ENCODE data around the gene KRT32. TPM values are rescaled to one million over a fixed set of nuclear protein-coding genes. Genes with fewer than 3 reads are reported as not detected.

Gene KRT32
- total RNA-seq, 1 donor from 2014 or later: not detected

DNA sequence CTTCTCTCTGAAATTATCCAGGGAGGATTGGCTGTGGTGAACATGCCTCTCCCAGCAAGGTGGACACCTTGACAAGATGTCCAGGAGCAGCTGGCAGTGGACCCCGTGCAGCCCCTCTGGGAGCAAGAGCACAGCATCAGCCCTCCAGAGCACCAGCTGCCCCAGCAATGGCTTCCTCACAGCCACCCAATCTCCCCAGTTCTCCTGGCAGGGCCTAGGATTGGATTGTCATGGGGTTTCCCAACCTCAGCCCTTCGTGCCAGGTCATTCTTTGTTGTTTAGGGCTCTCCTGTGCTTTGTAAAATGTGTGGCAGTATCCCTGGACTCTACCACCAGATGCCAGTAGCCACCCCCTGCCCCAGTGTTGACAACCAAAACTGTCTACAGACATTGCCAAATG, 24.3 kb upstream of the KRT32 start:
- Mint-ChIP-seq H3K36me3 (ENCODE audit: low read depth) (no peaks in the 10 kb centered on the region), H3K27me3 (ENCODE audit: low read depth) (peaks cover under 1% of the 10 kb centered on the region), H3K4me1 (ENCODE audit: low read depth) (peaks cover 22% of the 10 kb centered on the region), H3K4me3 (ENCODE audit: unreplicated experiment) (no peak overlapping the region), H3K27ac (ENCODE audit: unreplicated experiment) (no peak overlapping the region), H3K9me3 (ENCODE audit: low read depth) (no peaks in the 10 kb centered on the region)
- peak; percentile 56 for DNase-seq (ENCODE audit: low spot score)
- TF ChIP-seq, protein P1, sequence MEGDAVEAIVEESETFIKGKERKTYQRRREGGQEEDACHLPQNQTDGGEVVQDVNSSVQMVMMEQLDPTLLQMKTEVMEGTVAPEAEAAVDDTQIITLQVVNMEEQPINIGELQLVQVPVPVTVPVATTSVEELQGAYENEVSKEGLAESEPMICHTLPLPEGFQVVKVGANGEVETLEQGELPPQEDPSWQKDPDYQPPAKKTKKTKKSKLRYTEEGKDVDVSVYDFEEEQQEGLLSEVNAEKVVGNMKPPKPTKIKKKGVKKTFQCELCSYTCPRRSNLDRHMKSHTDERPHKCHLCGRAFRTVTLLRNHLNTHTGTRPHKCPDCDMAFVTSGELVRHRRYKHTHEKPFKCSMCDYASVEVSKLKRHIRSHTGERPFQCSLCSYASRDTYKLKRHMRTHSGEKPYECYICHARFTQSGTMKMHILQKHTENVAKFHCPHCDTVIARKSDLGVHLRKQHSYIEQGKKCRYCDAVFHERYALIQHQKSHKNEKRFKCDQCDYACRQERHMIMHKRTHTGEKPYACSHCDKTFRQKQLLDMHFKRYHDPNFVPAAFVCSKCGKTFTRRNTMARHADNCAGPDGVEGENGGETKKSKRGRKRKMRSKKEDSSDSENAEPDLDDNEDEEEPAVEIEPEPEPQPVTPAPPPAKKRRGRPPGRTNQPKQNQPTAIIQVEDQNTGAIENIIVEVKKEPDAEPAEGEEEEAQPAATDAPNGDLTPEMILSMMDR (IDR thresholded peaks at IDR 0.05): no peak

DNA sequence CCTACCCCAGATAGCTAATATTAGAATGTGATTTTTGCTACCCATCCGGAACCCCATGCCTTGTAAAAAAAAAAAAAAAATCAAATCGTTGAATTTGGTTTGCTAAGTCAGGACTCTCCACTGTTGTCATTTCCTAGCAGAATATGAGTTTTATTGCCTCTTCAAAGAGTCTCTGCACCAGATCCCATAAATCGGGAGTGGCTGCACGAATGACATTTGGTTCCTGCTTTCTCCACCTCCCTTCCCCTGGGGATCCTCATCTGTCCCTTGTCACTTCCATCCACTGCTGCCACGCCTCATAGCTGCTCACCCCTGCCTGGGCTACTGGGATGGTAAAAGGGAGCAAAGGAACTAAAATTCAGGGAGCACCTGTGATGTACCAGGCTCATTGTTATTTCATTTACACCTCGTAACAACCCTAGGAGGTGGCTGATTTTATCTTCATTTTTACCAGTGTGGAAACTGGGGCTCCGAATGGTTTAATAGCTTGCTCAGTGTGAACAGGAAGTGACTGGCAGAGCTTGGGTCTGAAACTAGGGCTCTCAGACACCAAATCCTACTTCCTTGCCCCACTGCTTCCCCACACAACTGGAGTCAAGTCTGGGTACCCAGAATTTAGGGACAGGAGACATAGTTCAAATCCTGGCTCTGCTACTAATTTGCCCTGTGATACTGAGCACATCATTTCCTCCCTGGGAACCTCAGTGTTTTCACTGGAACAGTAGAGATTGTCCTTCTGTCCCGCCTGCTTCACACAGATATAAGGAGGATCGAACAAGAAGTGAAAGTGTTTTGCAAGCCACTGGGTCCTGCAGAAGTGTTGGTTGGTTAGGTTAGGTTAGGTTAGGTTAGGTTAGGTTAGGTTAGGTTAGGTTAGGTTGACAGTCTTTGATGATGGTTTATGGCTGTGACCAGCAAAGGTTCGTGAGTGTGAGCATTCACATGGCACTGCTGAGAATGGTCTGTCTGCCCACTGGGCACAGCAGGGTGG, 23.1 kb upstream of the KRT32 start:
- Mint-ChIP-seq H3K27ac (ENCODE audit: unreplicated experiment) (no peak overlapping the region), H3K27me3 (ENCODE audit: low read depth) (peaks cover 3% of the 10 kb centered on the region), H3K9me3 (ENCODE audit: low read depth) (no peaks in the 10 kb centered on the region), H3K4me3 (ENCODE audit: unreplicated experiment) (no peak overlapping the region), H3K36me3 (ENCODE audit: low read depth) (no peaks in the 10 kb centered on the region), H3K4me1 (ENCODE audit: low read depth) (peaks cover 20% of the 10 kb centered on the region)
- TF ChIP-seq, protein P1 (IDR thresholded peaks at IDR 0.05): no peak
- DNase-seq (ENCODE audit: low spot score): peak; percentile 26

- Mint-ChIP-seq H3K9me3 (ENCODE audit: low read depth) (no peaks in the 10 kb centered on the region), H3K4me3 (ENCODE audit: unreplicated experiment) (no peak within 1 kb of the TSS), H3K4me1 (ENCODE audit: low read depth) (peaks cover 16% of the 10 kb centered on the region), H3K27me3 (ENCODE audit: low read depth) (peaks cover 3% of the 10 kb centered on the region), H3K27ac (ENCODE audit: unreplicated experiment) (no peak within 1 kb of the TSS), H3K36me3 (ENCODE audit: low read depth) (no peaks in the 10 kb centered on the region)
- TF ChIP-seq, protein P1 (IDR thresholded peaks at IDR 0.05): no peak
- DNase-seq (ENCODE audit: low spot score): peak; percentile 77
These were observed 22.3 kb upstream of the KRT32 start, which contains the start of gene KRT36 for GRCh38 chr17:41489531-41489930. Gene KRT36 (minus strand): TSS chr17:41489910. CDS start chr17:41489864, 46 bp downstream.

DNA sequence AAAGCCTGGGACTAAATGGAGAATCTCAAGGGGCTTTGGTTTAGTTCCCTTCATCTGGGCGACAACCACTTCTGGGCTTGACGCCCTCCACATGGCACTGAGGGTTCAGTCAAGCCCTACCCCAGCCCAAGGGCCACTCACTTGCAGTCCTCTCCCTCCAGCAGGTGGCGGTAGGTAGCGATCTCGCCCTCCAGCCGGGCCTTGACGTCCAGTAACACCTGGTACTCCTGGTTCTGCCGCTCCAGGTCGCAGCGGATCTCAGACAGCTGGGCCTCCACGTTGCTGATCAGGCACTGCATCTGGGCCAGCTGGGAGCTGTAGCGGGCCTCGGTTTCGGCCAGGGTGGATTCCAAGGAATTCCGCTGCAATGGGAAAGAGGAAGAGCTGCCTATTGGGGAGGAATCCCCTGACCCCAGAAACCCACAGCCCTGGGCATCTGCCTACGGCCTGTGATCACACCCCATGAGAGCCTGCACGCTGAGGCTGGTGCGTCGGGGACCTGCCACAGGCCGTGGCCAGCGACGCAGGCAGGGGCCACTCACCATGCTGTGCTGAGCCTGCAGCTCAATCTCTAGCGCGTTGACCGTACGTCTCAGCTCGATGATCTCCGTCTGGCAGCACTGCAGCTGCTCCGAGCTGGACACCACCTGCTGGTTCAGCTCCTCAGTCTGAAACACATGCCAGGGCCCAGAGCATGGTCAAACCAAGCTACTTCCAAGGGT, 19.8 kb upstream of the KRT32 start:
- no peaks in the 10 kb centered on the region for H3K36me3 Mint-ChIP-seq (ENCODE audit: low read depth)
- no peak overlapping the region for H3K4me3 Mint-ChIP-seq (ENCODE audit: unreplicated experiment)
- peak; percentile 64 for DNase-seq (ENCODE audit: low spot score)
- H3K9me3 Mint-ChIP-seq (ENCODE audit: low read depth): no peaks in the 10 kb centered on the region
- TF ChIP-seq, protein P1 (IDR thresholded peaks at IDR 0.05): peak; percentile 52
- no peak overlapping the region for H3K27ac Mint-ChIP-seq (ENCODE audit: unreplicated experiment)
- peaks cover 10% of the 10 kb centered on the region for H3K27me3 Mint-ChIP-seq (ENCODE audit: low read depth)
- H3K4me1 Mint-ChIP-seq (ENCODE audit: low read depth): no peaks in the 10 kb centered on the region

DNA sequence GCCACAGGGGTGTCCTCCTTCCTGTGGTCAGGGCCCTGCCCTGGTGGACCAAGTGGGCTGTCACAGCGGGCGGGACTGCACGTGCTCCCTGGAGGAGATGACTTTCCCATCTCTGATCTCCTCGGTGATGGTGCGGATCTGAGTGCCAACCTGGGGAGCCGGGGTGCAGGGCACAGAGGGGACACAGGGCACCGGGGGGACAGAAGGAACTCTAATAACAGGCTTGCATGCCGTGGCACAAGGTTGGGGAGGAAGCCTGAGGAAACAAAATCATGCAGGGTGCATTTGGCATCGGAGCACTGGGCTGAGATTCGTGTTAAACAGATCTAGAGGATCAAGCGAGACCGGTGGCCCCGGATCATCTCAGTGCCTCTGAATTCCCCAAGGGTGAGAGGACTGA, 19.1 kb upstream of the KRT32 start:
- Mint-ChIP-seq H3K4me3 (ENCODE audit: unreplicated experiment) (no peak overlapping the region), H3K27me3 (ENCODE audit: low read depth) (peaks cover 10% of the 10 kb centered on the region), H3K9me3 (ENCODE audit: low read depth) (no peaks in the 10 kb centered on the region), H3K36me3 (ENCODE audit: low read depth) (no peaks in the 10 kb centered on the region), H3K27ac (ENCODE audit: unreplicated experiment) (no peak overlapping the region), H3K4me1 (ENCODE audit: low read depth) (no peaks in the 10 kb centered on the region)
- no peak for DNase-seq (ENCODE audit: low spot score)
- TF ChIP-seq, protein P1 (IDR thresholded peaks at IDR 0.05): no peak

All from chondrocyte (in vitro differentiated cells).